Measurements from ENCODE around the gene SUGCT. TPM values are rescaled to one million over a fixed set of nuclear protein-coding genes. Genes with fewer than 3 reads are reported as not detected.

The SUGCT gene
- total RNA-seq, 1 experiment from 2014 or later, result 1.6 TPM

GRCh38 chr7:40742270-40742669, 607.5 kb downstream of the SUGCT start:
- DNase-seq, result no peak
- no peaks in the 10 kb centered on the region for H3K4me1 Mint-ChIP-seq (ENCODE audit: low read depth, unreplicated experiment)
- no TSS peak for BruUV-seq (replicated peaks)
- CTCF ChIA-PET, result no interaction called here
- H3K4me3 Mint-ChIP-seq (ENCODE audit: low read depth, unreplicated experiment), result no peak overlapping the region
- intact Hi-C loops (cut with micrococcal nuclease; ENCODE audit: unreplicated experiment), result no loop called here
- no peak overlapping the region for H3K27ac Mint-ChIP-seq (ENCODE audit: unreplicated experiment)
- H3K9me3 Mint-ChIP-seq (ENCODE audit: low read depth, unreplicated experiment), result no peaks in the 10 kb centered on the region
- no peaks in the 10 kb centered on the region for H3K27me3 Mint-ChIP-seq (ENCODE audit: unreplicated experiment)
- TF ChIP-seq CTCF (IDR thresholded peaks at IDR 0.05; ENCODE audit: unreplicated experiment), result no peak
- no peaks in the 10 kb centered on the region for H3K36me3 Mint-ChIP-seq (ENCODE audit: insufficient read depth, unreplicated experiment)

GRCh38 chr7:40746841-40747556, 612.2 kb downstream of the SUGCT start:
- Mint-ChIP-seq H3K4me1 (ENCODE audit: low read depth, unreplicated experiment) (no peaks in the 10 kb centered on the region), H3K9me3 (ENCODE audit: low read depth, unreplicated experiment) (no peaks in the 10 kb centered on the region), H3K27ac (ENCODE audit: unreplicated experiment) (no peak overlapping the region), H3K4me3 (ENCODE audit: low read depth, unreplicated experiment) (no peak overlapping the region), H3K36me3 (ENCODE audit: insufficient read depth, unreplicated experiment) (no peaks in the 10 kb centered on the region), H3K27me3 (ENCODE audit: unreplicated experiment) (no peaks in the 10 kb centered on the region)
- CTCF ChIA-PET, result no interaction called here
- no peak for TF ChIP-seq CTCF (IDR thresholded peaks at IDR 0.05; ENCODE audit: unreplicated experiment)
- intact Hi-C loops (cut with micrococcal nuclease; ENCODE audit: unreplicated experiment), result no loop called here
- DNase-seq, result no peak
- BruUV-seq (replicated peaks), result no TSS peak

- Mint-ChIP-seq H3K36me3 (ENCODE audit: insufficient read depth, unreplicated experiment) (no peaks in the 10 kb centered on the region), H3K27ac (ENCODE audit: unreplicated experiment) (no peak overlapping the region), H3K4me3 (ENCODE audit: low read depth, unreplicated experiment) (no peak overlapping the region), H3K27me3 (ENCODE audit: unreplicated experiment) (no peaks in the 10 kb centered on the region), H3K4me1 (ENCODE audit: low read depth, unreplicated experiment) (no peaks in the 10 kb centered on the region), H3K9me3 (ENCODE audit: low read depth, unreplicated experiment) (no peaks in the 10 kb centered on the region)
- intact Hi-C loops (cut with micrococcal nuclease; ENCODE audit: unreplicated experiment), result no loop called here
- no peak for TF ChIP-seq CTCF (IDR thresholded peaks at IDR 0.05; ENCODE audit: unreplicated experiment)
- DNase-seq, result no peak
- BruUV-seq (replicated peaks), result no TSS peak
- CTCF ChIA-PET, result no interaction called here
Observed at GRCh38 chr7:40747856-40748255, 613.1 kb downstream of the SUGCT start.

GRCh38 chr7:40749877-40750276, 615.1 kb downstream of the SUGCT start:
- no peak for DNase-seq
- Mint-ChIP-seq H3K4me1 (ENCODE audit: low read depth, unreplicated experiment) (no peaks in the 10 kb centered on the region), H3K27ac (ENCODE audit: unreplicated experiment) (no peak overlapping the region), H3K9me3 (ENCODE audit: low read depth, unreplicated experiment) (no peaks in the 10 kb centered on the region), H3K27me3 (ENCODE audit: unreplicated experiment) (no peaks in the 10 kb centered on the region), H3K36me3 (ENCODE audit: insufficient read depth, unreplicated experiment) (no peaks in the 10 kb centered on the region), H3K4me3 (ENCODE audit: low read depth, unreplicated experiment) (no peak overlapping the region)
- CTCF ChIA-PET, result no interaction called here
- intact Hi-C loops (cut with micrococcal nuclease; ENCODE audit: unreplicated experiment), result no loop called here
- BruUV-seq (replicated peaks), result no TSS peak
- TF ChIP-seq CTCF (IDR thresholded peaks at IDR 0.05; ENCODE audit: unreplicated experiment), result no peak

All from Calu3 (cell line).